HEK293 (cell line): ENCODE measurements around the gene POR.

Experiments
- BCL11B ChIP-seq: fragments of 450-650 bp; formaldehyde crosslinking; IDR thresholded peaks from 2 replicates; pipeline ENCODE4 v1.5.1; 2016; ENCODE audit warnings: low read depth, missing biosample characterization, missing genetic modification characterization
- EGR2 ChIP-seq: fragments of 450-650 bp; formaldehyde crosslinking; IDR thresholded peaks from 2 replicates; pipeline ENCODE4 v1.5.1; 2016; ENCODE audit warnings: low read depth, missing biosample characterization, missing genetic modification characterization
- FEZF1 ChIP-seq: fragments of 450-650 bp; formaldehyde crosslinking; IDR thresholded peaks from 2 replicates; pipeline ENCODE4 v1.5.1; 2016; ENCODE audit warnings: missing biosample characterization, missing genetic modification characterization
- GLIS2 ChIP-seq: fragments of 450-650 bp; formaldehyde crosslinking; IDR thresholded peaks from 2 replicates; pipeline ENCODE4 v1.5.1; 2016; ENCODE audit warnings: missing biosample characterization, missing genetic modification characterization
- KLF1 ChIP-seq: fragments of 450-650 bp; formaldehyde crosslinking; IDR thresholded peaks from 2 replicates; pipeline ENCODE4 v1.5.1; 2016; ENCODE audit warnings: missing biosample characterization, missing genetic modification characterization
- KLF16 ChIP-seq: fragments of 450-650 bp; formaldehyde crosslinking; IDR thresholded peaks from 2 replicates; pipeline ENCODE4 v1.5.1; 2017; ENCODE audit warnings: missing biosample characterization, missing genetic modification characterization
- KLF7 ChIP-seq: fragments of 450-650 bp; formaldehyde crosslinking; IDR thresholded peaks from 2 replicates; pipeline ENCODE4 v1.5.1; 2016; ENCODE audit warnings: missing biosample characterization, missing genetic modification characterization, borderline replicate concordance
- KLF8 ChIP-seq: fragments of 450-650 bp; formaldehyde crosslinking; IDR thresholded peaks from 2 replicates; pipeline ENCODE4 v1.5.1; 2016; ENCODE audit warnings: missing biosample characterization, missing genetic modification characterization
- KLF9 ChIP-seq: fragments of 450-650 bp; formaldehyde crosslinking; IDR thresholded peaks from 2 replicates; pipeline ENCODE4 v1.5.1; 2016; ENCODE audit warnings: missing biosample characterization, missing genetic modification characterization, low read depth
- MZF1 ChIP-seq: fragments of 450-650 bp; formaldehyde crosslinking; IDR thresholded peaks from 2 replicates; pipeline ENCODE4 v1.5.1; 2017; ENCODE audit warnings: missing biosample characterization, missing genetic modification characterization, borderline replicate concordance
- SCRT1 ChIP-seq: fragments of 450-650 bp; formaldehyde crosslinking; IDR thresholded peaks from 2 replicates; pipeline ENCODE4 v1.5.1; 2016; ENCODE audit warnings: missing biosample characterization, missing genetic modification characterization, borderline replicate concordance
- YY2 ChIP-seq: fragments of 450-650 bp; formaldehyde crosslinking; IDR thresholded peaks from 2 replicates; pipeline ENCODE4 v1.5.1; 2016; ENCODE audit warnings: missing biosample characterization, missing genetic modification characterization
- ZBTB20 ChIP-seq: fragments of 450-650 bp; formaldehyde crosslinking; IDR thresholded peaks from 2 replicates; pipeline ENCODE4 v1.5.1; 2016; ENCODE audit warnings: missing biosample characterization, missing genetic modification characterization
- ZBTB48 ChIP-seq: fragments of 450-650 bp; formaldehyde crosslinking; IDR thresholded peaks from 2 replicates; pipeline ENCODE4 v1.5.1; 2016; ENCODE audit warnings: missing biosample characterization, missing genetic modification characterization
- ZBTB8A ChIP-seq: fragments of 450-650 bp; formaldehyde crosslinking; IDR thresholded peaks from 2 replicates; pipeline ENCODE4 v1.5.1; 2016; ENCODE audit warnings: missing biosample characterization, missing genetic modification characterization
- ZEB2 ChIP-seq: fragments of 450-650 bp; formaldehyde crosslinking; IDR thresholded peaks from 2 replicates; pipeline ENCODE4 v1.5.1; 2016; ENCODE audit warnings: missing biosample characterization, missing genetic modification characterization
- ZFHX2 ChIP-seq: fragments of 450-650 bp; formaldehyde crosslinking; conservative IDR thresholded peaks from 2 replicates; pipeline ENCODE4 v1.5.1; 2016; ENCODE audit warnings: missing biosample characterization, missing genetic modification characterization
- ZNF133 ChIP-seq: fragments of 450-650 bp; formaldehyde crosslinking; IDR thresholded peaks from 2 replicates; pipeline ENCODE4 v1.5.1; 2016; ENCODE audit warnings: missing biosample characterization, missing genetic modification characterization
- ZNF155 ChIP-seq: fragments of 450-650 bp; formaldehyde crosslinking; IDR thresholded peaks from 2 replicates; pipeline ENCODE4 v1.5.1; 2016; ENCODE audit warnings: missing biosample characterization, missing genetic modification characterization
- ZNF211 ChIP-seq: fragments of 450-650 bp; formaldehyde crosslinking; IDR thresholded peaks from 2 replicates; pipeline ENCODE4 v1.5.1; 2016; ENCODE audit warnings: low read depth, missing biosample characterization, missing genetic modification characterization
- ZNF239 ChIP-seq: fragments of 450-650 bp; formaldehyde crosslinking; IDR thresholded peaks from 2 replicates; pipeline ENCODE4 v1.5.1; 2016; ENCODE audit warnings: missing biosample characterization, missing genetic modification characterization
- ZNF266 ChIP-seq: fragments of 450-650 bp; formaldehyde crosslinking; IDR thresholded peaks from 2 replicates; pipeline ENCODE4 v1.5.1; 2016; ENCODE audit warnings: missing biosample characterization, missing genetic modification characterization, low read depth
- ZNF292 ChIP-seq: fragments of 450-650 bp; formaldehyde crosslinking; IDR thresholded peaks from 2 replicates; pipeline ENCODE4 v1.5.1; 2016; ENCODE audit warnings: low read depth, missing biosample characterization, missing genetic modification characterization, borderline replicate concordance
- ZNF341 ChIP-seq: fragments of 450-650 bp; formaldehyde crosslinking; IDR thresholded peaks from 2 replicates; pipeline ENCODE4; 2016; ENCODE audit warnings: low read depth, missing biosample characterization, missing genetic modification characterization
- ZNF391 ChIP-seq: fragments of 450-650 bp; formaldehyde crosslinking; IDR thresholded peaks from 2 replicates; pipeline ENCODE4 v1.5.1; 2016; ENCODE audit warnings: low read depth, missing biosample characterization, missing genetic modification characterization, borderline replicate concordance
- ZNF558 ChIP-seq: fragments of 450-650 bp; formaldehyde crosslinking; IDR thresholded peaks from 2 replicates; pipeline ENCODE4 v1.5.1; 2016; ENCODE audit warnings: missing biosample characterization, missing genetic modification characterization
- ZNF610 ChIP-seq: fragments of 450-650 bp; formaldehyde crosslinking; IDR thresholded peaks from 2 replicates; pipeline ENCODE4 v1.5.1; 2016; ENCODE audit warnings: missing biosample characterization, missing genetic modification characterization, borderline replicate concordance
- ZNF623 ChIP-seq: fragments of 450-650 bp; formaldehyde crosslinking; IDR thresholded peaks from 2 replicates; pipeline ENCODE4 v1.5.1; 2016; ENCODE audit warnings: missing biosample characterization, missing genetic modification characterization
- ZNF629 ChIP-seq: fragments of 450-650 bp; formaldehyde crosslinking; IDR thresholded peaks from 2 replicates; pipeline ENCODE4 v1.5.1; 2017; ENCODE audit warnings: missing biosample characterization, missing genetic modification characterization
- ZNF792 ChIP-seq: fragments of 450-650 bp; formaldehyde crosslinking; IDR thresholded peaks from 2 replicates; pipeline ENCODE4 v1.5.1; 2016; ENCODE audit warnings: missing biosample characterization, missing genetic modification characterization
- ZNF843 ChIP-seq: fragments of 450-650 bp; formaldehyde crosslinking; IDR thresholded peaks from 2 replicates; pipeline ENCODE4 v1.5.1; 2016; ENCODE audit warnings: missing biosample characterization, missing genetic modification characterization
- ZSCAN23 ChIP-seq: fragments of 450-650 bp; formaldehyde crosslinking; IDR thresholded peaks from 2 replicates; pipeline ENCODE4 v1.5.1; 2016; ENCODE audit warnings: missing biosample characterization, missing genetic modification characterization
- ZXDB ChIP-seq: fragments of 450-650 bp; formaldehyde crosslinking; IDR thresholded peaks from 2 replicates; pipeline ENCODE4 v1.5.1; 2016; ENCODE audit warnings: missing biosample characterization, missing genetic modification characterization
- TF ChIP-seq, protein P1 (sequence below): fragments of 450-650 bp; formaldehyde crosslinking; IDR thresholded peaks from 2 replicates; pipeline ENCODE4 v1.5.1; 2017; ENCODE audit warnings: missing biosample characterization, missing genetic modification characterization
- TF ChIP-seq, protein P2 (sequence below): fragments of 450-650 bp; formaldehyde crosslinking; IDR thresholded peaks from 2 replicates; pipeline ENCODE4; 2016; ENCODE audit warnings: missing biosample characterization, missing genetic modification characterization
- TF ChIP-seq, protein P3 (sequence below): fragments of 450-650 bp; formaldehyde crosslinking; IDR thresholded peaks from 2 replicates; pipeline ENCODE4 v1.5.1; 2016; ENCODE audit warnings: missing biosample characterization, missing genetic modification characterization
- TF ChIP-seq, protein P4 (sequence below): fragments of 450-650 bp; formaldehyde crosslinking; IDR thresholded peaks from 2 replicates; pipeline ENCODE4 v1.5.1; 2017; ENCODE audit warnings: missing biosample characterization, missing genetic modification characterization

Gene POR

DNA sequence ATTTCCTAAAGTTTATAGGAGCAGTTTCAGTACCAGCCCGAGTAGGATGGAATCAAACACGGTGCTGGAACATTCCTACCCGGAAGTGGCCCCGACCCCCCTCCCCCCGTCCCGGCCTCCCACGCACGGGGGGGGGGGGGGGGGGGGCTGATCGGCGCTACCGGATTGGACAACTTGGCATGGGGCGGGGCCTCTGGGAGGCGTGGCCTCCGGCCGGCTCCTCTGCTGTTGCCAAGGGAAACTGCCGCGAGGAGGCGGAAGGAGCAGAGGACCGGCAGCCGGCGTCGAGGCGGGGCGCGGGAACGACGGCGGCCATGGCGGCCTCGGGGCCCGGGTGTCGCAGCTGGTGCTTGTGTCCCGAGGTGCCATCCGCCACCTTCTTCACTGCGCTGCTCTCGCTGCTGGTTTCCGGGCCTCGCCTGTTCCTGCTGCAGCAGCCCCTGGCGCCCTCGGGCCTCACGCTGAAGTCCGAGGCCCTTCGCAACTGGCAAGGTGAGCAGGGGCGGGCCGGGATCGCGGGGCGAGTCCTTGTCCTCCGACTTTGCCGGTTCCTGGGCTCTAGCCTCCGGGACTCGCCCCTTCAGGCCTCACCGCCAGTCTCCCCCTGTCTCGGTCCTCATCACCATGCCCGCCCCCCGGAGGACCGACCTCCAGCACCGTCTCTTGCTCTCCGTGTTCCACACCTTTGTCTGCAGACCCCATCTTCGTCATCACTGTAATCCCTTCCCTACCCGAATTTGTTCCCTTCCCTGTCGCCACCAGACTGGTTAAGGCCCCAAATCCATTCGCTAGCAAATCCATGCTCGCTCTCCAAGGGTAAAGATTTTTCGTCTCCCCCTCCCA is 36.0 kb upstream of the POR start, which contains the start of gene RHBDD2 (continued):
- TF ChIP-seq, protein P1, sequence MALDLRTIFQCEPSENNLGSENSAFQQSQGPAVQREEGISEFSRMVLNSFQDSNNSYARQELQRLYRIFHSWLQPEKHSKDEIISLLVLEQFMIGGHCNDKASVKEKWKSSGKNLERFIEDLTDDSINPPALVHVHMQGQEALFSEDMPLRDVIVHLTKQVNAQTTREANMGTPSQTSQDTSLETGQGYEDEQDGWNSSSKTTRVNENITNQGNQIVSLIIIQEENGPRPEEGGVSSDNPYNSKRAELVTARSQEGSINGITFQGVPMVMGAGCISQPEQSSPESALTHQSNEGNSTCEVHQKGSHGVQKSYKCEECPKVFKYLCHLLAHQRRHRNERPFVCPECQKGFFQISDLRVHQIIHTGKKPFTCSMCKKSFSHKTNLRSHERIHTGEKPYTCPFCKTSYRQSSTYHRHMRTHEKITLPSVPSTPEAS (tag by site-specific recombination) = no peak
- TF ChIP-seq ZFHX2 (tag by site-specific recombination) (peak; percentile 48), SCRT1 (tag by site-specific recombination) (no peak), ZNF629 (tag by site-specific recombination) (peak; percentile 30; the same call in 1 of the 2 replicates), ZXDB (tag by site-specific recombination) (peak; percentile 91), ZNF341 (no peak), ZNF558 (tag by site-specific recombination) (no peak), ZNF266 (tag by site-specific recombination) (no peak), ZNF843 (tag by site-specific recombination) (peak; percentile 32; the same call in 1 of the 2 replicates), ZNF610 (tag by site-specific recombination) (no peak), ZNF133 (tag by site-specific recombination) (no peak), ZSCAN23 (tag by site-specific recombination) (no peak), ZEB2 (peak; percentile 79), FEZF1 (tag by site-specific recombination) (no peak), GLIS2 (tag by site-specific recombination) (peak; percentile 17; the same call in 1 of the 2 replicates), ZBTB8A (no peak), KLF8 (peak; percentile 70; the same call in 1 of the 2 replicates), ZNF623 (tag by site-specific recombination) (0 out of 2 replicates have a peak, but pooled peaks have one; percentile 6), ZNF391 (no peak), ZNF211 (no peak), ZBTB20 (tag by site-specific recombination) (peak; percentile 98), YY2 (tag by site-specific recombination) (peak; percentile 85), ZNF239 (tag by site-specific recombination) (peak; percentile 48; the same call in 1 of the 2 replicates), ZNF292 (tag by site-specific recombination) (no peak), BCL11B (tag by site-specific recombination) (no peak), ZNF792 (peak; percentile 61; the same call in 1 of the 2 replicates), KLF7 (tag by site-specific recombination) (peak; percentile 51; the same call in 1 of the 2 replicates), ZNF155 (tag by site-specific recombination) (no peak), ZBTB48 (tag by site-specific recombination) (peak; percentile 74), MZF1 (tag by site-specific recombination) (no peak), KLF1 (tag by site-specific recombination) (peak; percentile 60), KLF9 (tag by site-specific recombination) (peak; percentile 59; the same call in 1 of the 2 replicates), KLF16 (peak; percentile 73), EGR2 (tag by site-specific recombination) (peak; percentile 4; the same call in 1 of the 2 replicates)
- TF ChIP-seq, protein P2, sequence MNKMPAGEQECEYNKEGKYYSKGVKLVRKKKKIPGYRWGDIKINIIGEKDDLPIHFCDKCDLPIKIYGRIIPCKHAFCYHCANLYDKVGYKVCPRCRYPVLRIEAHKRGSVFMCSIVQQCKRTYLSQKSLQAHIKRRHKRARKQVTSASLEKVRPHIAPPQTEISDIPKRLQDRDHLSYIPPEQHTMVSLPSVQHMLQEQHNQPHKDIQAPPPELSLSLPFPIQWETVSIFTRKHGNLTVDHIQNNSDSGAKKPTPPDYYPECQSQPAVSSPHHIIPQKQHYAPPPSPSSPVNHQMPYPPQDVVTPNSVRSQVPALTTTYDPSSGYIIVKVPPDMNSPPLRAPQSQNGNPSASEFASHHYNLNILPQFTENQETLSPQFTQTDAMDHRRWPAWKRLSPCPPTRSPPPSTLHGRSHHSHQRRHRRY (tag by site-specific recombination) = no peak
- TF ChIP-seq, protein P3, sequence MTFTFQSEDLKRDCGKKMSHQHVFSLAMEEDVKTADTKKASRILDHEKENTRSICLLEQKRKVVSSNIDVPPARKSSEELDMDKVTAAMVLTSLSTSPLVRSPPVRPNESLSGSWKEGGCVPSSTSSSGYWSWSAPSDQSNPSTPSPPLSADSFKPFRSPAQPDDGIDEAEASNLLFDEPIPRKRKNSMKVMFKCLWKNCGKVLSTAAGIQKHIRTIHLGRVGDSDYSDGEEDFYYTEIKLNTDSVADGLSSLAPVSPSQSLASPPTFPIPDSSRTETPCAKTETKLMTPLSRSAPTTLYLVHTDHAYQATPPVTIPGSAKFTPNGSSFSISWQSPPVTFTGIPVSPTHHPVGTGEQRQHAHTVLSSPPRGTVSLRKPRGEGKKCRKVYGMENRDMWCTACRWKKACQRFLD (tag by site-specific recombination) = peak; percentile 74; the same call in 1 of the 2 replicates
- TF ChIP-seq, protein P4, sequence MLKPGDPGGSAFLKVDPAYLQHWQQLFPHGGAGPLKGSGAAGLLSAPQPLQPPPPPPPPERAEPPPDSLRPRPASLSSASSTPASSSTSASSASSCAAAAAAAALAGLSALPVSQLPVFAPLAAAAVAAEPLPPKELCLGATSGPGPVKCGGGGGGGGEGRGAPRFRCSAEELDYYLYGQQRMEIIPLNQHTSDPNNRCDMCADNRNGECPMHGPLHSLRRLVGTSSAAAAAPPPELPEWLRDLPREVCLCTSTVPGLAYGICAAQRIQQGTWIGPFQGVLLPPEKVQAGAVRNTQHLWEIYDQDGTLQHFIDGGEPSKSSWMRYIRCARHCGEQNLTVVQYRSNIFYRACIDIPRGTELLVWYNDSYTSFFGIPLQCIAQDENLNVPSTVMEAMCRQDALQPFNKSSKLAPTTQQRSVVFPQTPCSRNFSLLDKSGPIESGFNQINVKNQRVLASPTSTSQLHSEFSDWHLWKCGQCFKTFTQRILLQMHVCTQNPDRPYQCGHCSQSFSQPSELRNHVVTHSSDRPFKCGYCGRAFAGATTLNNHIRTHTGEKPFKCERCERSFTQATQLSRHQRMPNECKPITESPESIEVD (tag by site-specific recombination) = no peak
